GM21515 (cell line): ENCODE results near the gene C8A.

Source experiments
- ATAC-seq: cut with Tn5 transposase; IDR thresholded peaks from one replicate; pipeline ENCODE4 v1.9.1; 2021; ENCODE audit not compliant: unreplicated experiment

Gene C8A

GRCh38 chr1:56880774-56881173 lies 26.2 kb downstream of the C8A start:
- ATAC-seq: no peak

- ATAC-seq: no peak
Measured at GRCh38 chr1:56881417-56881816, 26.8 kb downstream of the C8A start.

GRCh38 chr1:56890229-56890628 lies 35.6 kb downstream of the C8A start:
- no peak for ATAC-seq

- ATAC-seq: no peak
Measured at GRCh38 chr1:56894014-56894413, 39.4 kb downstream of the C8A start.

- ATAC-seq: no peak
Measured at GRCh38 chr1:56897150-56898004, 42.8 kb downstream of the C8A start.

- ATAC-seq: no peak
Measured at GRCh38 chr1:56898005-56898373, 43.4 kb downstream of the C8A start.

GRCh38 chr1:56898879-56899278 lies 44.3 kb downstream of the C8A start:
- no peak for ATAC-seq

- ATAC-seq: no peak
Measured at GRCh38 chr1:56901716-56902115, 47.1 kb downstream of the C8A start.

GRCh38 chr1:56903778-56904177 lies 49.2 kb downstream of the C8A start:
- ATAC-seq: no peak

GRCh38 chr1:56904663-56905397 lies 50.2 kb downstream of the C8A start:
- ATAC-seq: no peak

- no peak for ATAC-seq
Measured at GRCh38 chr1:56905667-56906066, 51.1 kb downstream of the C8A start.

- ATAC-seq: no peak
Measured at GRCh38 chr1:56908619-56909221, 54.1 kb downstream of the C8A start.

GRCh38 chr1:56910441-56910985 lies 55.9 kb downstream of the C8A start:
- no peak for ATAC-seq

GRCh38 chr1:56911098-56911938 lies 56.7 kb downstream of the C8A start:
- no peak for ATAC-seq

GRCh38 chr1:56912325-56912724 lies 57.7 kb downstream of the C8A start:
- ATAC-seq: no peak

GRCh38 chr1:56915960-56916359 lies 61.4 kb downstream of the C8A start:
- no peak for ATAC-seq

- ATAC-seq: no peak
Measured at GRCh38 chr1:56916630-56917029, 62.0 kb downstream of the C8A start.

GRCh38 chr1:56917356-56917755 lies 62.8 kb downstream of the C8A start:
- ATAC-seq: no peak

- no peak for ATAC-seq
Measured at GRCh38 chr1:56920591-56921001, 66.0 kb downstream of the C8A start.

- ATAC-seq: no peak
Measured at GRCh38 chr1:56921479-56921878, 66.9 kb downstream of the C8A start.

GRCh38 chr1:56922070-56922469 lies 67.5 kb downstream of the C8A start:
- peak; percentile 85 for ATAC-seq
